HG03439 (cell line): ENCODE measurements around the gene NEURL4.
A peak's percentile ranks its signal among the peaks of the same experiment; 100 is the strongest.

ENCODE experiments used
- ATAC-seq: cut with Tn5 transposase; IDR thresholded peaks from one replicate; pipeline ENCODE4 v1.9.1; 2021; ENCODE audit warnings: mild to moderate bottlenecking, moderate library complexity; ENCODE audit not compliant: unreplicated experiment

Gene NEURL4

GRCh38 chr17:7306911-7307685 is 22.0 kb downstream of the NEURL4 start, which contains the start of gene EIF5A:
Gene EIF5A, plus strand, starts transcription at chr17:7307628. Its CDS starts 2,008 bp downstream, at chr17:7309636.
- peak; percentile 68 for ATAC-seq

- ATAC-seq, result no peak
Measured at GRCh38 chr17:7304179-7304578, 25.0 kb downstream of the NEURL4 start.

GRCh38 chr17:7296189-7296861 is 32.8 kb downstream of the NEURL4 start:
- ATAC-seq, result peak; percentile 64

GRCh38 chr17:7295230-7296180 is 33.6 kb downstream of the NEURL4 start:
- no peak for ATAC-seq

- no peak for ATAC-seq
Measured at GRCh38 chr17:7294614-7295153, 34.5 kb downstream of the NEURL4 start, which contains the start of gene YBX2. Gene YBX2, minus strand, starts transcription at chr17:7294639. Its CDS starts 139 bp downstream, at chr17:7294500.

GRCh38 chr17:7293816-7294613 is 35.1 kb downstream of the NEURL4 start:
- ATAC-seq, result no peak

- no peak for ATAC-seq
Measured at GRCh38 chr17:7293159-7293558, 36.0 kb downstream of the NEURL4 start.

- no peak for ATAC-seq
Measured at GRCh38 chr17:7292729-7293128, 36.4 kb downstream of the NEURL4 start.

GRCh38 chr17:7292194-7292593 is 36.9 kb downstream of the NEURL4 start:
- ATAC-seq, result no peak

- no peak for ATAC-seq
Measured at GRCh38 chr17:7290685-7291084, 38.5 kb downstream of the NEURL4 start.

GRCh38 chr17:7290166-7290565 is 39.0 kb downstream of the NEURL4 start:
- no peak for ATAC-seq

GRCh38 chr17:7289256-7290032 is 39.7 kb downstream of the NEURL4 start:
- no peak for ATAC-seq

GRCh38 chr17:7285679-7286078 is 43.5 kb downstream of the NEURL4 start:
- ATAC-seq, result no peak

- ATAC-seq, result no peak
Measured at GRCh38 chr17:7284911-7285310, 44.2 kb downstream of the NEURL4 start.

- no peak for ATAC-seq
Measured at GRCh38 chr17:7283471-7284216, 45.5 kb downstream of the NEURL4 start.

- ATAC-seq, result no peak
Measured at GRCh38 chr17:7282752-7283321, 46.3 kb downstream of the NEURL4 start.

- ATAC-seq, result no peak
Measured at GRCh38 chr17:7281953-7282751, 47.0 kb downstream of the NEURL4 start.
